GM12801 (cell line): ENCODE measurements around the gene C17orf100.

Experiments
- CTCF ChIP-seq: IDR thresholded peaks from one replicate; pipeline ENCODE4 v1.5.1; 2011; ENCODE audit warnings: control low read depth; ENCODE audit not compliant: insufficient read length; ENCODE audit errors: extremely low read depth

C17orf100 gene

DNA sequence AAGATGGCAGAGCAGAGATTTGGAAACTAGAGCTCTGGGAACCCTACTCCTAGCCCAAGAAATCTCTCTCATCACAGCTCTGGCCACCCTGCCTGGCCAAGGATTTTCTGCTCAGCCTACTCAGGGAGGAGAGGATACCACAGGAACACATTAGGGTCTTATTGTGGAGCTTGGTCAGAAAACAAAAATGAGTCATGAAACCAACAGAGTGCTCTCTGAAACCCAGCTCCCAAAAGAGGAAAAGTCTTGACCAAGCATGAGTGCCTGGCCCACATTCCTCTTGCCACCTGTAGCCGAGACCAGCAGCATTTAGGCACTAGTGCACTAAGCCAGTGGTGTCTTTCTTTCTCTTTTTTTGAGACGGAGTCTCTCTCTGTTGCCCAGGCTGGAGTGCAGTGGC is 43.5 kb downstream of the C17orf100 start:
- no peak for TF ChIP-seq CTCF

- TF ChIP-seq CTCF: no peak
Observed at GRCh38 chr17:6695565-6695964, 44.0 kb downstream of the C17orf100 start.

- TF ChIP-seq CTCF: no peak
Observed at GRCh38 chr17:6696906-6697305, 45.3 kb downstream of the C17orf100 start.

- TF ChIP-seq CTCF: no peak
Observed at GRCh38 chr17:6698004-6698403, 46.4 kb downstream of the C17orf100 start.

- no peak for TF ChIP-seq CTCF
Observed at GRCh38 chr17:6699997-6700947, 48.7 kb downstream of the C17orf100 start.

- TF ChIP-seq CTCF: no peak
Observed at GRCh38 chr17:6700948-6701307, 49.4 kb downstream of the C17orf100 start.

GRCh38 chr17:6701719-6702118 is 50.2 kb downstream of the C17orf100 start:
- TF ChIP-seq CTCF: no peak
